Testis (tissue), 2 donors: Measurements from ENCODE around the gene SIRPB2.

Experiments
- CTCF ChIP-seq, 3 experiments: fragments of 450-650 bp in 2 of 3; fragments of 200-600 bp in 1 of 3; sonication (generic) in 1 of 3; IDR thresholded peaks; one replicate each; pipeline ENCODE4 v1.5.1; 2016 to 2019; ENCODE audit warnings: antibody characterized with exemption in 3 of 3, mild to moderate bottlenecking in 2 of 3, moderate library complexity in 1 of 3
- POLR2A ChIP-seq: fragments of 450-650 bp; IDR thresholded peaks from one replicate; pipeline ENCODE4 v1.6.1; 2017; ENCODE audit warnings: antibody characterized with exemption, mild to moderate bottlenecking, moderate library complexity

- TF ChIP-seq CTCF (IDR thresholded peaks at IDR 0.05) (no peak), POLR2A (no peak)
Measured at GRCh38 chr20:1471242-1471641, 20.0 kb downstream of the SIRPB2 start.
